A673 (cell line): ENCODE data around the gene IQCC. TPM values are rescaled to one million over a fixed set of nuclear protein-coding genes. Genes with fewer than 3 reads are reported as not detected.

Experiments
- BruUV-seq: library from RNA; stranded (reverse); fragments of 400-500 nt; replicated peaks from 2 replicates; lab custom pipeline; 2021; lab: Mats Ljungman, UMichigan
- CTCF ChIA-PET: fragments of 300-600 bp; sonication (Branson Sonifier 250); formaldehyde crosslinking; loops from one replicate; lab custom pipeline; 2022; ENCODE audit warnings: antibody characterized with exemption; lab: Charles Lee
- POLR2A ChIA-PET: fragments of 300-600 bp; sonication (Branson Sonifier 250); formaldehyde crosslinking; loops from one replicate; lab custom pipeline; 2022; ENCODE audit warnings: antibody characterized with exemption; ENCODE audit not compliant: low non-redundant PET; lab: Charles Lee
- DNase-seq: peaks from one replicate; pipeline ENCODE4 v3.0.0-alpha.2; 2015; ENCODE audit warnings: low spot score
- H3K27ac ChIP-seq: fragments of 200-600 bp; sonication (generic); 2 replicates; pipeline ENCODE4 v1.5.1; 2016; ENCODE audit warnings: mixed run types, low read depth, mild to moderate bottlenecking, mixed read lengths, antibody characterized with exemption, low read length; ENCODE audit not compliant: poor library complexity, severe bottlenecking
- H3K27me3 ChIP-seq: fragments of 200-600 bp; sonication (generic); replicated peaks from 2 replicates; pipeline ENCODE4 v1.6.1; 2017; ENCODE audit warnings: mixed run types, low read depth, mild to moderate bottlenecking, mixed read lengths, antibody characterized with exemption, low read length; ENCODE audit not compliant: insufficient read depth, poor library complexity
- H3K36me3 ChIP-seq: fragments of 200-600 bp; sonication (generic); 2 replicates; pipeline ENCODE4 v1.6.1; 2016; ENCODE audit warnings: mixed run types, mild to moderate bottlenecking, mixed read lengths, antibody characterized with exemption, low read length; ENCODE audit not compliant: insufficient read depth, poor library complexity, severe bottlenecking
- H3K4me1 ChIP-seq: fragments of 200-600 bp; sonication (generic); 2 replicates; pipeline ENCODE4 v1.6.1; 2017; ENCODE audit warnings: mixed run types, mild to moderate bottlenecking, mixed read lengths, antibody characterized with exemption, low read length; ENCODE audit not compliant: insufficient read depth, poor library complexity, severe bottlenecking
- H3K4me3 ChIP-seq: fragments of 200-600 bp; sonication (generic); 2 replicates; pipeline ENCODE4 v1.5.1; 2016; ENCODE audit warnings: low read depth, mixed run types, mild to moderate bottlenecking, mixed read lengths, low read length; ENCODE audit not compliant: poor library complexity, severe bottlenecking
- H3K9me3 ChIP-seq: fragments of 200-600 bp; sonication (generic); 2 replicates; pipeline ENCODE4 v1.6.1; 2016; ENCODE audit warnings: mixed run types, low read depth, mild to moderate bottlenecking, mixed read lengths, antibody characterized with exemption, low read length; ENCODE audit not compliant: poor library complexity, severe bottlenecking
- CTCF ChIP-seq: fragments of 300-800, 200-600 bp; sonication (generic); conservative IDR thresholded peaks from 2 replicates; pipeline ENCODE4 v1.5.1; 2017; ENCODE audit warnings: low read depth, mild to moderate bottlenecking, antibody characterized with exemption, low read length, moderate library complexity, mixed read lengths
- EZH2 ChIP-seq: fragments of 200-600 bp; sonication (generic); IDR thresholded peaks from 2 replicates; pipeline ENCODE4 v1.6.1; 2017; ENCODE audit warnings: borderline replicate concordance, low read depth, mild to moderate bottlenecking, mixed read lengths, antibody characterized with exemption, low read length; ENCODE audit not compliant: poor library complexity, severe bottlenecking
- intact Hi-C: fragments of 100-400 bp; cut with micrococcal nuclease; formaldehyde crosslinking; loops from one replicate; pipeline ENCODE4 v1.10.0; 2022; ENCODE audit not compliant: unreplicated experiment
- total RNA-seq: library from RNA; stranded (reverse); gene quantifications from 2 replicates; pipeline ENCODE4 v1.2.3, GENCODE V29; 2021

The IQCC gene
- total RNA-seq, 1 experiment from 2014 or later = 7.2 TPM

- no peak for TF ChIP-seq CTCF
- no peak for TF ChIP-seq EZH2
- Histone ChIP-seq H3K9me3 (no peaks in the 10 kb centered on the region), H3K4me3 (no peak overlapping the region), H3K27ac (no peak overlapping the region), H3K4me1 (peaks cover 17% of the 10 kb centered on the region), H3K27me3 (no peaks in the 10 kb centered on the region), H3K36me3 (peaks cover 14% of the 10 kb centered on the region)
- intact Hi-C loops = loop anchor here (5.0 kb wide), 1 partner anchor 193 kb away; no protein-coding TSS in a partner anchor
- POLR2A ChIA-PET = no interaction called here
- BruUV-seq = no TSS peak
- CTCF ChIA-PET = no interaction called here
- no peak for DNase-seq
Observed at GRCh38 chr1:32219022-32219421, 13.6 kb downstream of the IQCC start.

- no peak for DNase-seq
- POLR2A ChIA-PET = no interaction called here
- TF ChIP-seq CTCF = no peak
- TF ChIP-seq EZH2 = no peak
- H3K9me3 ChIP-seq = no peaks in the 10 kb centered on the region
- H3K27me3 ChIP-seq = no peaks in the 10 kb centered on the region
- peaks cover 17% of the 10 kb centered on the region for H3K4me1 ChIP-seq
- intact Hi-C loops = loop anchor here (10.0 kb wide), 1 partner anchor 114 kb away; the partner anchor contains the start of gene MARCKSL1
- CTCF ChIA-PET = interaction anchor here (0.7 kb wide), 1 partner anchor 194 kb away, joined by 4 read pairs; no protein-coding TSS in a partner anchor
- BruUV-seq = no TSS peak
- H3K36me3 ChIP-seq = peaks cover 21% of the 10 kb centered on the region
- peak overlapping the region; percentile 89 for H3K27ac ChIP-seq
- peak overlapping the region; percentile 85 for H3K4me3 ChIP-seq
Observed at GRCh38 chr1:32220746-32221580, 15.5 kb downstream of the IQCC start.

- Histone ChIP-seq H3K4me3 (peak overlapping the region; percentile 85), H3K27ac (peak overlapping the region; percentile 89), H3K4me1 (peaks cover 17% of the 10 kb centered on the region), H3K36me3 (peaks cover 24% of the 10 kb centered on the region), H3K9me3 (no peaks in the 10 kb centered on the region), H3K27me3 (no peaks in the 10 kb centered on the region)
- POLR2A ChIA-PET = no interaction called here
- intact Hi-C loops = loop anchor here (10.0 kb wide), 1 partner anchor 113 kb away; the partner anchor contains the start of gene MARCKSL1
- BruUV-seq = TSS peak; percentile 36
- DNase-seq = no peak
- CTCF ChIA-PET = interaction anchor here (0.7 kb wide), 1 partner anchor 193 kb away, joined by 4 read pairs; no protein-coding TSS in a partner anchor
- no peak for TF ChIP-seq CTCF
- TF ChIP-seq EZH2 = no peak
Observed at GRCh38 chr1:32221581-32221979, 16.1 kb downstream of the IQCC start.
